Parathyroid adenoma (tissue), 2 donors: Measurements from ENCODE around the gene LAGE3.

Experiments used
- H2AFZ ChIP-seq: fragments of 300-600 bp; sonication (generic); one replicate; pipeline ENCODE4 v1.7.0; 2017; ENCODE audit warnings: antibody characterized with exemption, mild to moderate bottlenecking
- H3K27ac ChIP-seq: fragments of 300-600 bp; sonication (generic); one replicate; pipeline ENCODE4 v1.7.0; 2017
- H3K27me3 ChIP-seq: fragments of 300-600 bp; sonication (generic); one replicate; pipeline ENCODE4 v1.7.0; 2017; ENCODE audit warnings: low read length; ENCODE audit not compliant: control insufficient read depth, insufficient read depth
- H3K36me3 ChIP-seq: fragments of 300-600 bp; sonication (generic); one replicate; pipeline ENCODE4 v1.7.0; 2017; ENCODE audit warnings: low read length; ENCODE audit not compliant: control insufficient read depth, insufficient read depth
- H3K4me1 ChIP-seq: fragments of 300-600 bp; sonication (generic); one replicate; pipeline ENCODE4 v1.7.0; 2017; ENCODE audit warnings: control low read depth
- H3K4me2 ChIP-seq: fragments of 300-600 bp; sonication (generic); one replicate; pipeline ENCODE4 v1.7.0; 2017; ENCODE audit warnings: low read length
- H3K4me3 ChIP-seq: fragments of 300-600 bp; sonication (generic); one replicate; pipeline ENCODE4 v1.7.0; 2017; ENCODE audit warnings: low read depth, low read length
- H3K79me2 ChIP-seq: fragments of 300-600 bp; sonication (generic); one replicate; pipeline ENCODE4 v1.7.0; 2017; ENCODE audit warnings: control low read depth
- H3K9ac ChIP-seq: fragments of 300-600 bp; sonication (generic); one replicate; pipeline ENCODE4 v1.7.0; 2017; ENCODE audit warnings: mild to moderate bottlenecking
- H3K9me3 ChIP-seq: fragments of 300-600 bp; sonication (generic); one replicate; pipeline ENCODE4 v1.7.0; 2017; ENCODE audit warnings: low read length; ENCODE audit not compliant: control insufficient read depth
- CTCF ChIP-seq: fragments of 300-600 bp; sonication (generic); IDR thresholded peaks from one replicate; pipeline ENCODE4 v1.7.0; 2017; ENCODE audit warnings: antibody characterized with exemption, mild to moderate bottlenecking
- donor health status: primary hyperparathyroidism.

Gene LAGE3

GRCh38 chrX:154469880-154470279, 9.2 kb downstream of the LAGE3 start:
- Histone ChIP-seq H3K36me3 (no peaks in the 10 kb centered on the region), H3K4me1 (no peaks in the 10 kb centered on the region), H3K79me2 (no peaks in the 10 kb centered on the region), H3K9ac (no peak overlapping the region), H2AFZ (no peak overlapping the region), H3K27me3 (no peaks in the 10 kb centered on the region), H3K4me3 (no peak overlapping the region), H3K27ac (no peak overlapping the region), H3K4me2 (no peak overlapping the region), H3K9me3 (no peaks in the 10 kb centered on the region)
- no peak for TF ChIP-seq CTCF

- Histone ChIP-seq H3K27me3 (no peaks in the 10 kb centered on the region), H3K4me1 (no peaks in the 10 kb centered on the region), H3K36me3 (no peaks in the 10 kb centered on the region), H3K79me2 (no peaks in the 10 kb centered on the region), H3K4me2 (no peak overlapping the region), H3K9me3 (no peaks in the 10 kb centered on the region), H3K27ac (no peak overlapping the region), H2AFZ (no peak overlapping the region), H3K4me3 (no peak overlapping the region), H3K9ac (no peak overlapping the region)
- TF ChIP-seq CTCF = no peak
These were observed 10.0 kb downstream of the LAGE3 start for GRCh38 chrX:154469114-154469513.

- no peaks in the 10 kb centered on the region for H3K36me3 ChIP-seq
- H3K9me3 ChIP-seq = no peaks in the 10 kb centered on the region
- H2AFZ ChIP-seq = no peak overlapping the region
- H3K27me3 ChIP-seq = no peaks in the 10 kb centered on the region
- H3K4me1 ChIP-seq = no peaks in the 10 kb centered on the region
- no peak overlapping the region for H3K4me2 ChIP-seq
- no peak overlapping the region for H3K4me3 ChIP-seq
- no peak overlapping the region for H3K9ac ChIP-seq
- H3K27ac ChIP-seq = no peak overlapping the region
- H3K79me2 ChIP-seq = no peaks in the 10 kb centered on the region
- TF ChIP-seq CTCF = no peak
These were observed 10.9 kb downstream of the LAGE3 start for GRCh38 chrX:154468217-154468616.

GRCh38 chrX:154467556-154467955, 11.5 kb downstream of the LAGE3 start:
- no peak overlapping the region for H3K4me3 ChIP-seq
- H3K79me2 ChIP-seq = no peaks in the 10 kb centered on the region
- no peak for TF ChIP-seq CTCF
- no peak overlapping the region for H3K9ac ChIP-seq
- H3K4me1 ChIP-seq = no peaks in the 10 kb centered on the region
- H3K4me2 ChIP-seq = no peak overlapping the region
- no peaks in the 10 kb centered on the region for H3K27me3 ChIP-seq
- H3K36me3 ChIP-seq = no peaks in the 10 kb centered on the region
- no peaks in the 10 kb centered on the region for H3K9me3 ChIP-seq
- H3K27ac ChIP-seq = no peak overlapping the region
- no peak overlapping the region for H2AFZ ChIP-seq

GRCh38 chrX:154466907-154467306, 12.2 kb downstream of the LAGE3 start:
- H3K4me2 ChIP-seq = no peak overlapping the region
- H3K27me3 ChIP-seq = no peaks in the 10 kb centered on the region
- H3K79me2 ChIP-seq = no peaks in the 10 kb centered on the region
- no peak overlapping the region for H3K9ac ChIP-seq
- H3K9me3 ChIP-seq = no peaks in the 10 kb centered on the region
- no peak for TF ChIP-seq CTCF
- no peaks in the 10 kb centered on the region for H3K4me1 ChIP-seq
- H3K4me3 ChIP-seq = no peak overlapping the region
- no peaks in the 10 kb centered on the region for H3K36me3 ChIP-seq
- no peak overlapping the region for H2AFZ ChIP-seq
- no peak overlapping the region for H3K27ac ChIP-seq
